ENCODE data around the gene POP4.

GRCh38 chr19:29571181-29571580 is 34.9 kb upstream of the POP4 start:
- TF ChIP-seq CTCF (IDR thresholded peaks at IDR 0.05) (no peak), POLR2A (IDR thresholded peaks at IDR 0.05) (no peak)

Measured in esophagus squamous epithelium (tissue), 4 donors.